ENCODE measurements around the gene MIGA2. TPM values are rescaled to one million over a fixed set of nuclear protein-coding genes. Genes with fewer than 3 reads are reported as not detected.
A peak's percentile ranks its signal among the peaks of the same experiment; 100 is the strongest.
"Not testable (repeated sequence)": the region's sequence is repeated elsewhere in the genome, so short reads cannot be mapped to it uniquely, and the experiment has no call there.

MIGA2 gene
- total RNA-seq, 4 donors from 2014 or later = 37.7 to 66.1 (median 47.4) TPM

GRCh38 chr9:129028192-129028966 lies 8.0 kb upstream of the MIGA2 start, which contains the start of gene SH3GLB2:
TSS of gene SH3GLB2 (minus strand) at chr9:129028331. CDS start at chr9:129028154, 177 bp downstream.
- intact Hi-C loops (cut with DNase I; ENCODE audit: low total_unique reads) = loop anchor here (5.0 kb wide), 1 partner anchor 146 kb away; the partner anchor contains the start of genes KYAT1 and LRRC8A
- DNase-seq (ENCODE audit: low spot score in 2 of 2) = peak; percentile 89 to 99
- TF ChIP-seq POLR2A (IDR thresholded peaks at IDR 0.05) = no peak
- TF ChIP-seq CTCF (IDR thresholded peaks at IDR 0.05) = no peak
- H3K4me3 ChIP-seq (ENCODE audit: low read depth, poor library complexity, severe bottlenecking) = peak within 1 kb of the TSS; percentile 73
- 3% methylated on average over 14 to 30 of the region's 60 CpGs for WGBS, 2 donors

- TF ChIP-seq CTCF (IDR thresholded peaks at IDR 0.05) (no peak), POLR2A (IDR thresholded peaks at IDR 0.05) (no peak)
- no peak for DNase-seq (ENCODE audit: low spot score in 2 of 2)
- intact Hi-C loops (cut with DNase I; ENCODE audit: low total_unique reads) = no loop called here
Measured at GRCh38 chr9:129030191-129030590, 6.2 kb upstream of the MIGA2 start.

GRCh38 chr9:129031514-129031913 lies 4.9 kb upstream of the MIGA2 start:
- intact Hi-C loops (cut with DNase I; ENCODE audit: low total_unique reads) = no loop called here
- no peak for DNase-seq (ENCODE audit: low spot score in 2 of 2)
- WGBS, 2 donors = 61 to 69% methylated on average over 4 of the region's 4 CpGs
- TF ChIP-seq POLR2A (IDR thresholded peaks at IDR 0.05) (no peak), CTCF (IDR thresholded peaks at IDR 0.05) (no peak)
- no peak overlapping the region for H3K4me3 ChIP-seq (ENCODE audit: low read depth, poor library complexity, severe bottlenecking)

More at GRCh38 chr9:129030191-129030590, 6.2 kb upstream of the MIGA2 start:
- H3K4me3 ChIP-seq (ENCODE audit: low read depth, poor library complexity, severe bottlenecking) = no peak overlapping the region

GRCh38 chr9:129032541-129033159 lies 3.8 kb upstream of the MIGA2 start:
- H3K4me3 ChIP-seq (ENCODE audit: low read depth, poor library complexity, severe bottlenecking) = no peak overlapping the region
- 79 to 82% methylated on average over 10 to 12 of the region's 12 CpGs for WGBS, 2 donors
- no peak for DNase-seq (ENCODE audit: low spot score in 2 of 2)
- TF ChIP-seq POLR2A (IDR thresholded peaks at IDR 0.05) = no peak
- TF ChIP-seq CTCF (IDR thresholded peaks at IDR 0.05) = no peak
- intact Hi-C loops (cut with DNase I; ENCODE audit: low total_unique reads) = no loop called here

- 95 to 96% methylated on average over 8 of the region's 8 CpGs for WGBS, 2 donors
- TF ChIP-seq CTCF (IDR thresholded peaks at IDR 0.05) = no peak
- TF ChIP-seq POLR2A (IDR thresholded peaks at IDR 0.05) = no peak
- intact Hi-C loops (cut with DNase I; ENCODE audit: low total_unique reads) = no loop called here
- DNase-seq (ENCODE audit: low spot score in 2 of 2) = no peak
- no peak overlapping the region for H3K4me3 ChIP-seq (ENCODE audit: low read depth, poor library complexity, severe bottlenecking)
Measured at GRCh38 chr9:129033216-129033615, 3.2 kb upstream of the MIGA2 start.

- intact Hi-C loops (cut with DNase I; ENCODE audit: low total_unique reads); H3K4me3 ChIP-seq (ENCODE audit: low read depth, poor library complexity, severe bottlenecking); DNase-seq (ENCODE audit: low spot score in 2 of 2): not testable (repeated sequence)
- WGBS, 2 donors = 46% methylated on average over 13 of the region's 13 CpGs
Measured at GRCh38 chr9:129035838-129036237, 588 bp upstream of the MIGA2 start.
